NCI-H2196 (cell line): Measurements from ENCODE around the gene COL13A1.

Experiments
- DNase-seq: peaks from one replicate; lab custom pipeline; 2025; ENCODE audit not compliant: unreplicated experiment; lab: John Stamatoyannopoulos, UW

COL13A1 gene

DNA sequence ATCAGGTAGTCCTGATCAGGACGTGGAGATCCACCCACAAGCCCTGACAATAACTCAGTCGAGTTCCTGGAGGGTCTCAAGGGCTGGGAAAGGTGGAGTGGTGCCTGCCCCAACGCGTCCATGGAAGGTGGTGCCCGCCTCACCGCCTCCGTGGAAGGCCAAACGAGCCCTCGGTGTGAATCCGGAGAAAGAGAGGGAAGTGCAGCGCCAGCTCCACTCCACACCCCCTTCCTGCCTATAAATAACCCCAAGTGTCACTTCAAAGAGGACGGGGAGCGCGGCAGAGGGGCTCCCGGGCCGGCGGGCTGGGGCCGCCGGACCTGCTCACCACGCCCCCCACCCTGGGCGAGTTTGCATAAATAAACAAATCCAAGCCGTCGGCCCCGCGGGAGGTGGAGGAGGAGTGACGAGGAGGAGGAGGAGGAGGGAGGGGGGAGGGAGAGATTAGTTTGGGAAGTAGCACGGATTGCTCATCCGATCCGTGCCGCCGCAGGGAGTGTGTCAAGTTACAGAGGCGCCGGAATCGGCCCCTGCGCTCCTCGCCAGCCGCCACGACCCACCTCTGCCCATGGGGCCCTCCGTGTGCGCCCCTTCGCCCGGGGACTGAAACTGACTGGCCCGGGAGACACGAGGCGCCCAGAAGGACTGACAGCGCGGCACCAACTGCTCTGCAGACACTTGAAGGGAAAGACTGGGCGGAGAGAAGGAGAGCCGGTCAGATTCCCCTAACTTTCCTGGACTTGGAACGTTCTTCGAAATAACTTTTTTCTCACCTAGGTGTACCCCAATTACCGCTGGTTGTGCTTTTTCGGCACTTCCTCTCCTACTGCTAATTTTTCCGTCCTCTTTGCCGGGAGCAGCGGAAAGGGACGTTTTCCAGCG lies at the start of gene COL13A1:
TSS of gene COL13A1 (plus strand) at position 473 of the 882 bp plus-strand sequence. CDS start 518 bp downstream, outside the sequence.
- DNase-seq, result no peak

DNA sequence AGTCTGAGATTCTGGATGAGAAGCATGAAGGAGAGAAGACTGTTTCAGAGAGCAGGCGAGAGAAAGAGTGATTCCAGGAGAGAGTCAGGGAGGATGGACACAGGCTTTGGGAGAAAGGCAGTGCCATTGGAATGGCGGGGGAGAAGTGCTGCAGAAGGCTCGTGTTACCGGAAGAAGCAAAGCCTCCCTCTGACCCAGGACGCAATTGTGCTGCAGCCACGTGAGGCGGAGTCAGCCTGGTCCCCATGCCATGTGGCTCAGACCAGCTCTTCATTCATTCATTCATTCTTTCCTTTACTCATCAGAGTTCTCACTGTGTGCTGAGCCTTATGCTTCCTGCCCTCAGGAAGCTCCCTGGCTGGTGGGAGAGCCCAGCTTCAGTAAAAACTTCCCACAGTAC lies 49.2 kb upstream of the COL13A1 start:
- no peak for DNase-seq

DNA sequence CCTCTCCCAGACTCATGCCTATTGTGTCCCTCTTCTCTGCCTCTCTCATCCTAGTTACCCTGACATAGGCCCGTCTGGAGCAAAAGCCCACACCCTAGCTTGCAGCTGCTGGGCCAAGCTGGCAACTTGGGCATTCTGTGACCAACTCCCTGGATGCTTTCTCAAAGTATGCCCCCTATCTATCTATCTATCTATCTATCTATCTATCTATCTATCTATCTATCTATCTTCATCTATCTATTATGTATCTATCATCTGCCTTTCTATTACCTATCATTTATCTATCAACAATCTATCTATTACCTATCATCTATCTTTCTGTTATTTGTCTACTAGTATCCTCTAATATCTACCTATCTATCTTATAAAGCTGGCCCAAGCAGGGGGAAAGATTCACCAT lies 45.4 kb upstream of the COL13A1 start:
- no peak for DNase-seq

DNA sequence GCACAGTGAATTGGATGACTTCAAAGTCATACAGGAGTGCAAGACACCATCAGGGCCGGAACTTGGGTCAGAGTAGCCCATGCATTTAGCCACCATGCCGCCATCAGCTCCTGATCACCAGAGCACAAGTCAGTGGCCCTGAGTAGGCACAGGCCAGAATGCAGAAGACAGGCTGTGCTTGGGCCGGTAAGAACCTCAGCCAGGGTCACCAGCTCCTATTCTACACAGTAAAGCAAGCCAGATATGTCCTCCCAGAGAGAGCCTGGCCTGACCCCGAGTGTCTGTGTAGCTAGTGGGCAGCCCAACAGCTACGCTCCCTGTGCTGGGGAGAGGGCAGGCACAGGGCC lies 44.5 kb upstream of the COL13A1 start:
- DNase-seq, result no peak

DNA sequence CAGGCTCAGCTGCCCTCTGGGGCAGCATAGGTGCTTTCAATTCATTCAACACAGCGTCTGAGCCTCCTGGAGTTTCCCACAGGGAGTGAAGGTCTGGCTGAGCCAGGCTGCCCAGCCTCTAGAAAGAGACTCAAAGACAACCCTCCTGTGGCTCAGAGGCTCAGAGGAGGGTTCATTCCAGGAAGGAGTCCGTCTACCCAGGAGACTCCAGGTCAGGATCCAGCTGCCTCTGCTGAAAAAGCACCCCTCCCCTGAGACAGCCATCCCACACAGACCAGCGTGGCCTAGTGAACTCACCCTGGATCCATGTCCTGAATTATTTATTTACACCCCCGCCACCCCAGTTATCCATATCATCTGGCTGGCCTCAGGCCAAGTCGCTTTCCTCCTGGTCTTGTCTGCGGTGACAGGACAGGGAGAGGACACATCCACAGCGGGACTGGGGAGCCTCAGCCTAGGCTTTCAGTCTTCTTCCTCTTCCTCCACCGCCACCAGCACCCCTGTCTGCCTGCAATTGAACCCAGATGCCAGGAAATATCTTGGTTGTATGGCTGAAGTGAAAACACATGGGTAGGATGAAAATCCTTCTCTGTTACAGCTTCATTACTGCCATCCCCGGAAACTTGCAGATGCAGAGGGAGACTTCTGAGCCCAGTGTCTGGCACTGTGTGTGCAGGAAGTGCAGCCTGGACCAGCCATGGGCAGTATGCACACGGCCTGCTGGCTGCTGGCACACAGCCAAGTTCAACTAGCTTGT lies 44.0 kb upstream of the COL13A1 start:
- DNase-seq, result peak; percentile 29

DNA sequence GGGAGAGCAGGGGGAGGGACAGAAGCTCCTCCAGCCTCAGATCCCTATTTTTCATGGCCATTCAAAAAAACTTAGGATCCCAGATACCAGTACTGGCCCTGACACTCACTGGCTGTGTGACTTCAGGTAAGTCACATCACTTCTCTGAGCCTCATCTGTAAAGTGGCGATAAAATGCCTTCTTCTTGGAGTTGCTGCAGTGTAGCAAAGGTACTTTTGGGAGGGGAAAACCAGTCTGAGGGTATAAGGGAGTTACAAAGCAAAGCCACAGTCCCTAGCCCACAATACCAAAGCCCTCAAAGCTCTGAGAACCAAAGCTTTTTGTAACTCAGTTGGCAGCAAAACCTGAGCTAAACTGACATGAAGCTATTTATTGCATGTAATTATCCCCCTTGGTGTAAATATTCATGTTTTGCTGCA lies 43.4 kb upstream of the COL13A1 start:
- DNase-seq, result no peak

DNA sequence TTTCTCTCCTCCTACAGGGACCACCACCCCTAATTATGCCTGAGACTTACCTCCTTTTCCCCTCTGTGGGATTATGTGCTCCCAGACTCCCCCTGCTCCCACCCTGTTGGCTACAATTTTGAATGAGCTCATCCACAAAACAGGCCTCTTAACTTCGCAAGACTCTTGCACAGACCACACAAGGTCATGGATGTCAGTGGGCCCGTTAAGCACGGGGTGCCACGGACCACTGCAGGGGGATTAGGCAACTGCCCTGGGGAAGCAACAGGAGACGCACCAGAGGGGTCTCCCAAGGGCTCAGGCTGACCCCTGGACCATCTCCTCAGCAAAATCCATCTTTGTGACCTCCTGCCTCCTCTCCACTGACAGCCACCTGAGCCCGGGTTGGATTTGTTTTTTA lies 42.1 kb upstream of the COL13A1 start:
- DNase-seq, result no peak

DNA sequence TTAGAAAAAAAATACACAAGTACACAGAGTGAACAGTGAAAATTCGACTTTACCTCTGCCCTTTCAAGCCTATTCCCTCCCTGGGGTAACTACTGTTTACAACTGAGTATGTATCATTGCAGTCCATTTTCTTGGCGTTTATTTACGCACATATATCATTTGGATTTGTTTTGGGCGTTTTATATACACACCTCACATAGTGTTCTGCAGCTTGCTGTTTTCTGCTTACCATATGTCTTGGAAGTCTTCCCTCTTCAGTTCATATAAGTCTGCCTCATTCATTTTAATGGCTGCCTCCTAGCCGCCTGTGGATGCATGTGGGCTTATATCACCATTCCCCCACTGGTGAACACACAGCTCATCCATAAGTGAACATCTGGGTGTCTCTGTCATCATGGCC lies 41.6 kb upstream of the COL13A1 start:
- no peak for DNase-seq

DNA sequence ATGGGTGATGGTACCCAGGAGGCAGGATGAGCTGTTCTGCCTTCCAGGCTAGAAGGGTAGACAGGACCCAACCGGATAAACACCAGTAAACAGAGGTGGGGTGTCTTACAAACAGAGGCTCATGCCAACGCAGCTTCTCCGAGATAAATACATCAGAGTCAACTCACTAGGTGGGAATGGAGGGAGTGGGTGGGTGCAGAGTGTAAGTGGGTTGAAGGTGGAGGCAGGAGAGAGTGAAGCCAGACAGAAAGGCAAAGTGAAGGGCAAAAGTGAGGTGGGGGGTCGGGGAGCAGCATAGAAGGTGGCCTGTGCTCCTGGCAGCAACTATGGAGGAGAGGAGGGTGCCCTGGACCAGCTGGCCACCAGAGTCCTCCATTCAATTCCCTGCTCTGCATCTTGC lies 40.4 kb upstream of the COL13A1 start:
- DNase-seq, result no peak

DNA sequence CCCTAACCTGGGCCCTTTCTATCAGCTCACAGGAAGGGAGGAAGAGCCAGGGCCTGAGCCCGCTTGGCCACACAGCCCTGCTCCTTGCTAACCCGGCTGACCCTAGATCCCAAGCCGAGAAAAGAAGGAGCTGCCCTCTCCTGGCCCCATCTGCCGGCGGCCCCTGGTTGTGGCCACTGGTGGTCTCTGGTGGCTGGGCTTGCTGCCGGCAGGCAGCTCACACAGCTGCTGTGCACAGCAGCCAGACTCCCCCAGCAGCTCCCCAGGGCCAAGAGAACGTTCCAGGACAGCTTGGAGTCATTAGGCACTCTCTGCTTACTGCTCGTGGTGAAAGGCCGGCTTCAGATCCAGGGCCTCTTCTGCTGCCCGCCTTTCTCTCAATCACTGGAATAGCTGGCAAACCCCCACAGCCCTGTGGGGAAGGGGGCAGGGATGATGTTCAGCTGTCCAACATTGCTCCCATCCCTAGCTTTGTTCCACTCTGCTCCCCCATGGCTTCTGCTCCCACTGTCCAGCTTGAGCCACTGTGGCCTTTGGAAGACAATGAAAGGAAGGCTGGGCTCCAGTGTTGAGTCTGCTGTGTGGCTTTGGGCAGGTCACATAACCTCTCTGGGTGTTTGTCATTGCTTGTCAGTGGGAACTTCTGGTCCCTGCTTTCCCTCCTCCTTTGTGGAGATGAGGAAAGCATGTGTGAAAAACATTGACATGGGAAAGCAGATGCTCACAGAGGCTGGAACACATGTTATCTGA lies 35.4 kb upstream of the COL13A1 start:
- DNase-seq, result no peak

DNA sequence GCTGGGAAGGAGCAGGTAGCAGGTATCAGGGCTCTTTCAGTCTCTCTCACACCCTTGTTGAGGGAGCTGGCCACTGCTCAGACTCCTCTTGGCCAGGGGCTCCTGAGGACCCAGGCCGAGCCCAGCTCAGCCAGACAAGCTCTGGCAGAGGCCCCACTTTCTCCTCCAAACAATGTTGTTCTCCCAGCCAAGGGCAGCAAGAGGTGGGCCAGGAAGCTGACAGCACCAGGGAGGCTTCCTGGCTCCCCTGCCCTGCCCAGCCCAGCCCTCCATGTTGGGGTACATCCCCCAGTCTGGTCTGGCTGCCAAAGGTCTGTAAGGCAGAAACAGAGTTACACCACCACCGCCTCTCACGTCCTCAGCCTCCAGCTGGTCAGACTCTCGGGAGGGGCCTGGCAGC lies 33.9 kb upstream of the COL13A1 start:
- DNase-seq, result no peak

DNA sequence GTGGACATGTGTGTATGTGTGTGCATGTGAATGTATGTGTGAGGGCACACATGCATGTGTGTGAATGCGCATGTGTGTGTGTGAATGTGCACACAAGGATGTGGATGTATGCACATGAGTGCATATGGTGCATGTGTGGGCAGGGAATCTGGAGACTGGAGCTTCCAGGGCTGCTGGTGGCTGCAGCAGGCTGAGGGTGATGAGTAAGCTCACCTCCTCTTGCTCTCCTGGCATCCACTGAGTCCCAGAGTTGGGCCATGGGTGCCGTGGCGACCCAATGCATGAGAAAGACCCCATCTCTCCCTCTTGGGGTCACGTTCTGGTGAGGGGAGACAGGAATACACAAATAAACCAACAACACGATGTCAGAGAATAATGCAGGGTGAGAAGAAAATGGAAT lies 33.3 kb upstream of the COL13A1 start:
- DNase-seq, result no peak

DNA sequence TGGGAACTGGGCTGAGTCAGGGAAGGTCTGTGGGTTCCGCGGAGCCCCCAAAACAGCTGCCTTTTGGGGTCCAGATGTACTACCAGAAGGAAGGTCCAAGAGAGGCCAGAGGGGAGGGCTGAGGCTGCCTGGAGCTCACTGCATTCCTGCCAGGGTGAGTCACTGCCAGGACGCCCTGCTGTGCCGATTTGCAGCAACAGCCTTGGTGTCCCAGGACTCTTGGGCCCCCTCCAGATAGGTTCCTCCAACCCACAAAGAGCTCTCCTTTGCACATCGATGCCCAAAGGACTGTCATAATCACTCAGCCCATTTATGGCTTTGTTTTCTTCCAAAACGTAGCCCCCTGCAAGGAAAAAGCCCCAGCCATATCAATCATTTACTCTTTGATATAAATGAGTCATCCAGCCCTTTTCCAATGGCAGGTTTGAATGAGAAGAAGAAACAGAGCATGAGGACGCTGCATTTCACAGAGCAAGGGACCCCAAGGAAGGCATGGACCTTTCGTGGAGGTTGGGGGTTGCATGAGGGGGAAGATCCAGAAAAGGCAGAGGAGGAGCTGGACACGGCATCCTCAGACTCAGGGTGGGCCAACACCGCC lies 32.2 kb upstream of the COL13A1 start:
- no peak for DNase-seq

DNA sequence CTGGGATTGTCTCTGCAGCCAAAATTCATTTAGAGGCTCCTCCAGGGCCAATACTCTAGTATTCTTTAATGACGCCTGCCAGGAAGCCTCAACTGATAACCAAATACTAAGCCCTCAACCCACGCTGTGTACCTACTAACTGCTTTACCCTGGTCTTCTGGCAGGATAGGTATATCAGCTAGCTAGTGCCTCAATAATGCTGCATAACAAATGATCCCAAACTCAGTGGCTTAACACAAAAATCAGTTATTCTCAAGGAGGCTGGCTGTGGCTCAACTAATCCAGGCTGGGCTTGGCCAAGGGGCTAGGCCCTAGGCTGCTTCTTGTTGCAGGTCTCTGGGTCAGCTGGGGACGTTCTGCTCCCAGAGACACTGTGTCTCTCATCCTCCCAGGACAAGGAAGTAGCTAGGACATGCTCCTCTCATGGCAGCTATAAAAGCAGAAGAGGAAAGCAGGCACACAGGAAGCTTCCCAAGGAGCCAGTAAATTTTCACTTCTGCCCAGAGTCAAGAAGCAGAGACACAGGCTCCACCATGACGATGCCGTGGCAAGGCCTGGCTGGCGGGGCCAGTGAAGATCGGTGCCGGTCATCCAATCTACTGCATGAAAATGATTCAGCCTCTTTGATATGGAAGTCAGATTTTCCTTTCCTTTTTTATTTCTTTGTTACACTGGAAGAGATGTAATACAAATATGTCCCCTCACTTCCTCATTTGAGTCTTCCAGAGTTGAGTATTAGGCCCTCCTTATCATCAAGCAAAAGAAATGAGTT lies 28.6 kb upstream of the COL13A1 start:
- no peak for DNase-seq

DNA sequence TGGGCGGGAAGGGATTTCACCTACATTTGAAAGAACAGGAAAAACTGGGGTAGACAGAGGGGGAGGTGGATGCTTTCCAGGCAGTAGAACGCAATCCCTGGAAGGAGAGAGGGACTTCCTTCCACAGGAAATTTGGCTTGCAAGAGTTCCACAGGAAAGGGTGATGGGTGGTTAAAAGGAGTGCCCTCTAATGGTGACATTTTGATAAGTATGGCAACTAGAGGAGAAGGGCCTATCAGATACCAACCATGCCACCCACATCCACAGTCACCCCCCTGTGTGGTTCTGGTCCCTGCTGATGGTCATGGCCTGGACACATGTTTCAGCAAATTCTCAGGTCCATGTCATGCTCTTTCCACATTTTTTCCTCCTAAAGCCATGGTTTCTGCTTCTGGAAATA lies 27.1 kb upstream of the COL13A1 start:
- no peak for DNase-seq

DNA sequence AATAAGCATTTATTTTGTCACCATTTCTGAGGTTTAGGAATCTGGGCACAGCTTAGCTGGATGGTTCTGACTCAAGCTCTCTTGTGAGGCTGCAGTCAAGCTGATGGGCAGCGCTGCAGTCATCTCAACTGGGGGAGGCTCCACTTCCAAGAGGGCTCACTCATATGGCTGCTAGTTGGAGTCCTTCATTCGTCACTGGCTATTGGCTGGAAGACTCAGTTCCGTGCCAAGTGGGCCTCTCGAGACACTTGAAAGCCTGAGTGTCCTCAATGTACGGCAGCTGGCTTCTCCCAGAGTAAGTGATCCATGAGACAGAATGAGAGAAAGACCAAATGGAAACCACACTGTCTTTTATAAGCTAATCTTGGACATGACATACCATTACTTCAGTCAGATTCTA lies 21.6 kb upstream of the COL13A1 start:
- DNase-seq, result no peak

DNA sequence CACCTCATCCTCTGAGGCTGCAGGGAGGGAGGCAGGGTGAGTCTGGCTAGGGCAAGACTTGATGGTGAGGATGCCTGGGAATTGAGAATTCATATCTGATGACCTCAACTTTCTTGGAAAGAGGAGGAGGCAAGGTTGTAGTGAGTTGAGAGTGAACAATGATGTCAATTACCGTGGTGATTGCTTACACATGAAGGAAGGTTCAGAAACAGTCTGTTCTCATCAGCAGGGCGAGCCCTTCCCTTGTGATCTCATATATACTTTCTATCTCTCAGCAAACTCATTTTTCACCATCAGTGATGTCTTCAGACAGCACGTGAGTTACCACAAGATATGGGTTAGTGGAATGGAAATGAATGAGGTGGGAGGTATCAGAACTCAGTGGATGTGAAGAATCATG lies 20.1 kb upstream of the COL13A1 start:
- DNase-seq, result no peak

DNA sequence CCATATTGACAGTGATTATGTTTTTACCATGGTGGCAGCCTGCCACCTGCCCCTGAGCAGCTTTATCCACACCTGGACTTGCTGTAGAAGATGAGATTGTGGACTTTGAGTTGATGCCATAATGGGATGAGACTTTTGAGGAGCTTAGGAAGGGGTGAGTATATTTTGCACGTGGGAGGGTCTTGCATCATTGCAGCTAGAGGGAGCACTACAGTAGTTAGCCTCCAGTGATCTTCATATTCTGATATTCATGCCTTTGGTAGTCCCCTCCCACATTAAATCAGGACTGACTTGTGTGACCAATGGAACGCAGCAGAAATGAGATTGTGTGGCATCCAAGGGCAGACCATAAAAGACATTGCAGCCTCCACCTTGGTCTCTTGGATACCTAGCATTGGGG lies 18.2 kb upstream of the COL13A1 start:
- DNase-seq, result no peak

DNA sequence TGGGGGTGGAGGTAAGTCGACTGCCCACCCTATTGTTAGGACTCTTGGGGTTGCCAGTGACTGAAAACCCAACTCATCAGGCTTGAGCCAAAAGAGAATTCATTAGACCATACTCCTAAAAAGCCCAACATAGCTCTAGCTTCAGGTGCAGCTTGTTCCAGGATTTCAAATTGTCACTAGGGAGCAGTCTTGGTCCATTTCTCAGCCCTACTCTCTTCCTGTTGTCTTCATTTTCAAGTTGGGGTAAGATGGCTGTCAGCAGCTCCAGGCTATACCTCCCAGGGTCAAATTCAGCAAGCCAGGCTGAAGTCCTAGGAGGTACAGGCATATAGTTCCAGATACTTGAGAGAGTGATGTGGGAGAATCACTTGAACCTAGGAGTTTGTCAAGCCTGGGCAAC lies 14.9 kb upstream of the COL13A1 start:
- DNase-seq, result no peak

DNA sequence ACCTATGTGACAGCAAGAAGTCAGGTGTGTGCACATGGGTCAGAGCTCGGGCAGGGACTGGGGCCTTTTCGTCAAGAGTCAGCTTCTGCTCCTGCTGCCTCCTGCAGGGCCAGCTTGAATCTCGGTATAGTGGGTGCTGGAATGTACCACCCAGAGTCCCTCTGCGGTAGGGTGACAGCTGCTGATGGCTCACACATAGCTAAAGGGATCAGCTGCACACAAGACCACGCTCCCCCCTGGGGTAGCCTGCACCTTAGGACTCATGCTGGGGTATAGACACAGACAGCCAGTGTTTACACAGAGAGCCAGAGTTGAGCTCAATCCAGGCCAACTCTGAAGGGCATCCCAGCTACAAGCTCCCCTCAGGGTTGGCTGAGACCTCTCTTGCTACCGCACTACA lies 14.0 kb upstream of the COL13A1 start:
- DNase-seq, result no peak

DNA sequence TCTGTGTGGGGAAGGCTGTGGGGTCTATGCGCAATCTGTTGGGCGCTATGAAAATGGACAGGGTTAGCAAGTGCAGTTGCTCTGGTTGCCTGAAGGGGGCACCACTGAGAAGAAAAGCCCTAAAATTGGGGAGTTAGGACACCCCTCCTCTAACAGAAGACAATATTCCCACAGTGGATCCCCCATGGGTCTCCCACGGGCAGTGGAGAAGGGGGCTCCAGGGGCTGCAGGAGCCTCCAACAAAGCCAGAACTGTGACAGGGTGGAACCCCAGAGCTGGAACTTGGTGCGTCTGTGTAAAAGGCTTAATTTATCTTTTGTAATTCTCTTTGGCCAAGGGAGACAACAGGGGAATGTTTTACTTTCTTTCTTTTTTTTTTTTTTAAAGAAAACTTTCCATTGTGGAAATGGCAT lies 12.5 kb upstream of the COL13A1 start:
- no peak for DNase-seq
